ENCODE measurements around the gene TSPAN18.

TSPAN18 gene

GRCh38 chr11:44823868-44824267 lies 97.1 kb downstream of the TSPAN18 start:
- no peak overlapping the region for H3K4me3 ChIP-seq (ENCODE audit: low read depth, low read length)
- no peak for DNase-seq (ENCODE audit: low read depth)
- TF ChIP-seq CTCF (IDR thresholded peaks at IDR 0.05; ENCODE audit: control insufficient read depth, extremely low read depth, insufficient read depth) = no peak

- no peak for DNase-seq (ENCODE audit: low read depth)
- H3K4me3 ChIP-seq (ENCODE audit: low read depth, low read length) = no peak overlapping the region
- TF ChIP-seq CTCF (IDR thresholded peaks at IDR 0.05; ENCODE audit: control insufficient read depth, extremely low read depth, insufficient read depth) = no peak
Measured at GRCh38 chr11:44824300-44824704, 97.5 kb downstream of the TSPAN18 start.

- DNase-seq (ENCODE audit: low read depth) = no peak
- no peak for TF ChIP-seq CTCF (IDR thresholded peaks at IDR 0.05; ENCODE audit: control insufficient read depth, extremely low read depth, insufficient read depth)
- H3K4me3 ChIP-seq (ENCODE audit: low read depth, low read length) = no peak overlapping the region
Measured at GRCh38 chr11:44825058-44825785, 98.5 kb downstream of the TSPAN18 start.

GRCh38 chr11:44826922-44827643 lies 100.3 kb downstream of the TSPAN18 start:
- no peak overlapping the region for H3K4me3 ChIP-seq (ENCODE audit: low read depth, low read length)
- no peak for TF ChIP-seq CTCF (IDR thresholded peaks at IDR 0.05; ENCODE audit: control insufficient read depth, extremely low read depth, insufficient read depth)
- DNase-seq (ENCODE audit: low read depth) = no peak

GRCh38 chr11:44828296-44828695 lies 101.5 kb downstream of the TSPAN18 start:
- DNase-seq (ENCODE audit: low read depth) = no peak
- H3K4me3 ChIP-seq (ENCODE audit: low read depth, low read length) = no peak overlapping the region
- TF ChIP-seq CTCF (IDR thresholded peaks at IDR 0.05; ENCODE audit: control insufficient read depth, extremely low read depth, insufficient read depth) = no peak

- no peak overlapping the region for H3K4me3 ChIP-seq (ENCODE audit: low read depth, low read length)
- DNase-seq (ENCODE audit: low read depth) = no peak
- TF ChIP-seq CTCF (IDR thresholded peaks at IDR 0.05; ENCODE audit: control insufficient read depth, extremely low read depth, insufficient read depth) = no peak
Measured at GRCh38 chr11:44829838-44830237, 103.1 kb downstream of the TSPAN18 start.
